Thyroid gland (tissue), 4 donors: ENCODE data around the gene MYL10. TPM values are rescaled to one million over a fixed set of nuclear protein-coding genes. Genes with fewer than 3 reads are reported as not detected.

ENCODE experiments used
- DNase-seq, 2 donors: peaks; one replicate each; pipeline ENCODE4 v3.0.0-alpha.2; 2019
- H3K27ac ChIP-seq, 3 donors: fragments of 200-600 bp; sonication (generic); 1 replicate in 2 of 3; 2 replicates in 1 of 3; pipeline ENCODE4 v1.5.1; 2016 to 2019; ENCODE audit warnings: mild to moderate bottlenecking in 1 of 3, moderate library complexity in 1 of 3
- H3K27me3 ChIP-seq: fragments of 200-600 bp; sonication (generic); one replicate; pipeline ENCODE4 v1.5.1; 2019
- H3K36me3 ChIP-seq, 2 donors: fragments of 200-600 bp; sonication (generic); one replicate each; pipeline ENCODE4 v1.5.1; 2016 to 2019
- H3K4me1 ChIP-seq, 2 donors: fragments of 200-600 bp; sonication (generic); one replicate each; pipeline ENCODE4 v1.5.1; 2017 to 2019
- H3K4me3 ChIP-seq, 3 donors: fragments of 200-600 bp; sonication (generic); replicated peaks in 1 of 3; 1 replicate in 2 of 3; 2 replicates in 1 of 3; pipeline ENCODE4 v1.5.1; 2016; ENCODE audit warnings: mild to moderate bottlenecking in 1 of 3
- H3K9me3 ChIP-seq: fragments of 200-600 bp; sonication (generic); one replicate; pipeline ENCODE4 v1.5.1; 2017
- CTCF ChIP-seq, 6 experiments: fragments of 200-600 bp in 3 of 6; fragments of 450-650 bp in 3 of 6; sonication (generic) in 3 of 6; IDR thresholded peaks; one replicate each; pipeline ENCODE4 v1.5.1; 2016 to 2019; ENCODE audit warnings: antibody characterized with exemption in 6 of 6, mild to moderate bottlenecking in 2 of 6, inconsistent platforms in 1 of 6, moderate library complexity in 1 of 6
- POLR2A ChIP-seq, 2 donors: fragments of 450-650 bp; IDR thresholded peaks; one replicate each; pipeline ENCODE4 v1.6.1; 2017; ENCODE audit warnings: antibody characterized with exemption in 2 of 2, mild to moderate bottlenecking in 2 of 2, moderate library complexity in 1 of 2
- WGBS, 2 donors: methylation state at CpG; one replicate each; pipeline ENCODE4 v1.1.5; 2017; 5-methylcytosine and 5-hydroxymethylcytosine counted together
- intact Hi-C: fragments of 100-400 bp; cut with DNase I; formaldehyde crosslinking; loops from one replicate; pipeline ENCODE4 v1.15.1; 2023
- total RNA-seq, 4 donors: library from RNA; depleted of rRNA; stranded (reverse); fragments of >200 nt; gene quantifications; one replicate each; pipeline ENCODE4 v1.2.3, GENCODE V29; 2016

The MYL10 gene
- total RNA-seq, 4 donors from 2014 or later, result not detected

- intact Hi-C loops, result no loop called here
- H3K4me1 ChIP-seq, result no peaks in the 10 kb centered on the region
- no peak overlapping the region for H3K27ac ChIP-seq
- DNase-seq, result no peak
- H3K9me3 ChIP-seq, result no peaks in the 10 kb centered on the region
- H3K4me3 ChIP-seq, result no peak overlapping the region
- H3K36me3 ChIP-seq, result no peaks in the 10 kb centered on the region
- H3K27me3 ChIP-seq, result no peaks in the 10 kb centered on the region
- 90 to 95% methylated on average over 17 of the region's 18 CpGs for WGBS, 2 donors
- TF ChIP-seq CTCF (IDR thresholded peaks at IDR 0.05), result no peak
- TF ChIP-seq POLR2A (IDR thresholded peaks at IDR 0.05), result no peak
Measured at GRCh38 chr7:101590663-101591435, 38.2 kb downstream of the MYL10 start.

GRCh38 chr7:101589976-101590662 lies 39.0 kb downstream of the MYL10 start:
- DNase-seq, result no peak
- intact Hi-C loops, result no loop called here
- no peak for TF ChIP-seq POLR2A (IDR thresholded peaks at IDR 0.05)
- no peak for TF ChIP-seq CTCF (IDR thresholded peaks at IDR 0.05)
- WGBS, 2 donors, result 88 to 90% methylated on average over 12 to 15 of the region's 15 CpGs
- no peaks in the 10 kb centered on the region for H3K4me1 ChIP-seq
- no peaks in the 10 kb centered on the region for H3K36me3 ChIP-seq
- H3K9me3 ChIP-seq, result no peaks in the 10 kb centered on the region
- no peak overlapping the region for H3K4me3 ChIP-seq
- H3K27ac ChIP-seq, result no peak overlapping the region
- H3K27me3 ChIP-seq, result no peaks in the 10 kb centered on the region

- Histone ChIP-seq H3K4me3 (no peak overlapping the region), H3K27ac (no peak overlapping the region), H3K27me3 (no peaks in the 10 kb centered on the region), H3K4me1 (no peaks in the 10 kb centered on the region), H3K9me3 (no peaks in the 10 kb centered on the region), H3K36me3 (no peaks in the 10 kb centered on the region)
- intact Hi-C loops, result no loop called here
- 84 to 90% methylated on average over 5 of the region's 5 CpGs for WGBS, 2 donors
- no peak for DNase-seq
- TF ChIP-seq POLR2A (IDR thresholded peaks at IDR 0.05), result no peak
- no peak for TF ChIP-seq CTCF (IDR thresholded peaks at IDR 0.05)
Measured at GRCh38 chr7:101589052-101589451, 40.0 kb downstream of the MYL10 start.

- Histone ChIP-seq H3K36me3 (no peaks in the 10 kb centered on the region), H3K4me1 (no peaks in the 10 kb centered on the region), H3K27ac (no peak overlapping the region), H3K4me3 (no peak overlapping the region), H3K9me3 (no peaks in the 10 kb centered on the region), H3K27me3 (no peaks in the 10 kb centered on the region)
- intact Hi-C loops, result no loop called here
- 83 to 91% methylated on average over 9 of the region's 9 CpGs for WGBS, 2 donors
- DNase-seq, result no peak
- TF ChIP-seq CTCF (IDR thresholded peaks at IDR 0.05) (no peak), POLR2A (IDR thresholded peaks at IDR 0.05) (no peak)
Measured at GRCh38 chr7:101588131-101588935, 40.8 kb downstream of the MYL10 start.
